Transverse colon (tissue), 4 donors: ENCODE measurements around the gene CDH19.

Experiments used
- CTCF ChIP-seq, 5 experiments: fragments of 200-600 bp in 3 of 5; fragments of 450-650 bp in 2 of 5; sonication (generic) in 3 of 5; IDR thresholded peaks; 1 replicate in 2 of 5; 2 replicates in 3 of 5; pipeline ENCODE4 v1.5.1; 2016 to 2017; ENCODE audit warnings: antibody characterized with exemption in 5 of 5, inconsistent platforms in 3 of 5, mild to moderate bottlenecking in 2 of 5, moderate library complexity in 1 of 5
- EP300 ChIP-seq: sonication (generic); formaldehyde crosslinking; IDR thresholded peaks from one replicate; pipeline ENCODE4 v1.6.1; 2017; ENCODE audit warnings: antibody characterized with exemption, low read depth
- POLR2A ChIP-seq: fragments of 450-650 bp; IDR thresholded peaks from one replicate; pipeline ENCODE4 v1.6.1; 2016; ENCODE audit warnings: antibody characterized with exemption, mild to moderate bottlenecking, moderate library complexity
- POLR2AphosphoS5 ChIP-seq, 3 donors: sonication (generic); formaldehyde crosslinking; IDR thresholded peaks; one replicate each; pipeline ENCODE4 v1.6.1; 2016; ENCODE audit warnings: antibody characterized with exemption in 3 of 3

- no peak for TF ChIP-seq CTCF (IDR thresholded peaks at IDR 0.05)
- no peak for TF ChIP-seq POLR2A
- no peak for TF ChIP-seq POLR2AphosphoS5 (IDR thresholded peaks at IDR 0.05)
- no peak for TF ChIP-seq EP300
Observed at GRCh38 chr18:66533693-66534092, 70.2 kb downstream of the CDH19 start.
